HEK293 (cell line): ENCODE results near the gene LGI1.

ENCODE experiments used
- ZBTB7A ChIP-seq: fragments of 450-650 bp; formaldehyde crosslinking; IDR thresholded peaks from 2 replicates; pipeline ENCODE4 v1.5.1; 2016; ENCODE audit warnings: low read depth, missing biosample characterization, missing genetic modification characterization
- ZNF157 ChIP-seq: fragments of 450-650 bp; formaldehyde crosslinking; IDR thresholded peaks from 2 replicates; pipeline ENCODE4 v1.5.1; 2016; ENCODE audit warnings: missing biosample characterization, missing genetic modification characterization
- ZNF184 ChIP-seq: fragments of 450-650 bp; IDR thresholded peaks from 2 replicates; pipeline ENCODE4 v1.5.1; 2018; ENCODE audit warnings: missing biosample characterization, mild to moderate bottlenecking, missing genetic modification characterization
- ZNF214 ChIP-seq: fragments of 450-650 bp; formaldehyde crosslinking; IDR thresholded peaks from 2 replicates; pipeline ENCODE4 v1.5.1; 2017; ENCODE audit warnings: missing biosample characterization, mild to moderate bottlenecking, missing genetic modification characterization, borderline replicate concordance
- ZNF24 ChIP-seq: fragments of 450-650 bp; formaldehyde crosslinking; IDR thresholded peaks from 2 replicates; pipeline ENCODE4 v1.5.1; 2016; ENCODE audit warnings: missing biosample characterization, missing genetic modification characterization
- ZNF48 ChIP-seq: fragments of 450-650 bp; formaldehyde crosslinking; IDR thresholded peaks from 2 replicates; pipeline ENCODE4 v1.5.1; 2016; ENCODE audit warnings: missing biosample characterization, missing genetic modification characterization
- ZNF530 ChIP-seq: fragments of 450-650 bp; formaldehyde crosslinking; IDR thresholded peaks from 2 replicates; pipeline ENCODE4 v1.5.1; 2016; ENCODE audit warnings: low read depth, missing biosample characterization, missing genetic modification characterization
- ZNF785 ChIP-seq: fragments of 450-650 bp; formaldehyde crosslinking; IDR thresholded peaks from 2 replicates; pipeline ENCODE4 v1.5.1; 2016; ENCODE audit warnings: missing biosample characterization, missing genetic modification characterization
- TF ChIP-seq, protein P1 (sequence below): fragments of 450-650 bp; formaldehyde crosslinking; IDR thresholded peaks from 2 replicates; pipeline ENCODE4 v1.5.1; 2016; ENCODE audit warnings: missing biosample characterization, missing genetic modification characterization
- TF ChIP-seq, protein P2 (sequence below): fragments of 450-650 bp; formaldehyde crosslinking; IDR thresholded peaks from 2 replicates; pipeline ENCODE4 v1.5.1; 2016; ENCODE audit warnings: missing biosample characterization, missing genetic modification characterization
- TF ChIP-seq, protein P3 (sequence below): sonication (generic); formaldehyde crosslinking; IDR thresholded peaks from 2 replicates; pipeline ENCODE4 v1.8.1; 2022; ENCODE audit warnings: mild to moderate bottlenecking, moderate library complexity, missing genetic modification reagents
- TF ChIP-seq, protein P4 (sequence below): fragments of 450-650 bp; formaldehyde crosslinking; IDR thresholded peaks from 2 replicates; pipeline ENCODE4 v1.5.1; 2016; ENCODE audit warnings: missing biosample characterization, missing genetic modification characterization

DNA sequence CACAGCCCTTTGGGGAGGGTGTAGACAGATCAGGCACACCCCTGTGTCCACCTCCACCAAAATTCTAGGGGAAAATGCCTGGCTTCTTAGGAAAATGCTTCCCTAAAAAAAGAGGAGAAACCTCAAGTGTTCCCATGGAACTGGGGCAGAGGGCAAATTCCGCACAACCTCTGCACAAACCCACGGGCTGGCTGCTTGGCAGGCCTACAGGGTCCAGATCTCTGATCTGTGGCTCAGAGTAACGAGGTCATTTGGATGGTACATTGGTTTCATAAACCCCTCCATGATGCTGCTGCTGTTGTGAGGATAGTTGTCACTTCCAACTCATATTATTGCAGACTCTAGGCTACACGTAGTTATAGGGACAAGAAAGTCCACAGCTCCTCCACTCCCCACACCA is 16.0 kb downstream of the LGI1 start:
- TF ChIP-seq ZNF48 (tag by site-specific recombination) (no peak), ZNF530 (tag by site-specific recombination) (no peak), ZNF24 (tag by site-specific recombination) (no peak), ZNF157 (tag by site-specific recombination) (no peak), ZNF184 (tag by site-specific recombination) (no peak), ZBTB7A (tag by site-specific recombination) (no peak), ZNF214 (tag by site-specific recombination) (no peak), ZNF785 (no peak)
- TF ChIP-seq, protein P1, sequence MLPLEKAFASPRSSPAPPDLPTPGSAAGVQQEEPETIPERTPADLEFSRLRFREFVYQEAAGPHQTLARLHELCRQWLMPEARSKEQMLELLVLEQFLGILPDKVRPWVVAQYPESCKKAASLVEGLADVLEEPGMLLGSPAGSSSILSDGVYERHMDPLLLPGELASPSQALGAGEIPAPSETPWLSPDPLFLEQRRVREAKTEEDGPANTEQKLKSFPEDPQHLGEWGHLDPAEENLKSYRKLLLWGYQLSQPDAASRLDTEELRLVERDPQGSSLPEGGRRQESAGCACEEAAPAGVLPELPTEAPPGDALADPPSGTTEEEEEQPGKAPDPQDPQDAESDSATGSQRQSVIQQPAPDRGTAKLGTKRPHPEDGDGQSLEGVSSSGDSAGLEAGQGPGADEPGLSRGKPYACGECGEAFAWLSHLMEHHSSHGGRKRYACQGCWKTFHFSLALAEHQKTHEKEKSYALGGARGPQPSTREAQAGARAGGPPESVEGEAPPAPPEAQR (tag by site-specific recombination): no peak
- TF ChIP-seq, protein P2, sequence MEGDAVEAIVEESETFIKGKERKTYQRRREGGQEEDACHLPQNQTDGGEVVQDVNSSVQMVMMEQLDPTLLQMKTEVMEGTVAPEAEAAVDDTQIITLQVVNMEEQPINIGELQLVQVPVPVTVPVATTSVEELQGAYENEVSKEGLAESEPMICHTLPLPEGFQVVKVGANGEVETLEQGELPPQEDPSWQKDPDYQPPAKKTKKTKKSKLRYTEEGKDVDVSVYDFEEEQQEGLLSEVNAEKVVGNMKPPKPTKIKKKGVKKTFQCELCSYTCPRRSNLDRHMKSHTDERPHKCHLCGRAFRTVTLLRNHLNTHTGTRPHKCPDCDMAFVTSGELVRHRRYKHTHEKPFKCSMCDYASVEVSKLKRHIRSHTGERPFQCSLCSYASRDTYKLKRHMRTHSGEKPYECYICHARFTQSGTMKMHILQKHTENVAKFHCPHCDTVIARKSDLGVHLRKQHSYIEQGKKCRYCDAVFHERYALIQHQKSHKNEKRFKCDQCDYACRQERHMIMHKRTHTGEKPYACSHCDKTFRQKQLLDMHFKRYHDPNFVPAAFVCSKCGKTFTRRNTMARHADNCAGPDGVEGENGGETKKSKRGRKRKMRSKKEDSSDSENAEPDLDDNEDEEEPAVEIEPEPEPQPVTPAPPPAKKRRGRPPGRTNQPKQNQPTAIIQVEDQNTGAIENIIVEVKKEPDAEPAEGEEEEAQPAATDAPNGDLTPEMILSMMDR (tag by site-specific recombination): no peak
- TF ChIP-seq, protein P3, sequence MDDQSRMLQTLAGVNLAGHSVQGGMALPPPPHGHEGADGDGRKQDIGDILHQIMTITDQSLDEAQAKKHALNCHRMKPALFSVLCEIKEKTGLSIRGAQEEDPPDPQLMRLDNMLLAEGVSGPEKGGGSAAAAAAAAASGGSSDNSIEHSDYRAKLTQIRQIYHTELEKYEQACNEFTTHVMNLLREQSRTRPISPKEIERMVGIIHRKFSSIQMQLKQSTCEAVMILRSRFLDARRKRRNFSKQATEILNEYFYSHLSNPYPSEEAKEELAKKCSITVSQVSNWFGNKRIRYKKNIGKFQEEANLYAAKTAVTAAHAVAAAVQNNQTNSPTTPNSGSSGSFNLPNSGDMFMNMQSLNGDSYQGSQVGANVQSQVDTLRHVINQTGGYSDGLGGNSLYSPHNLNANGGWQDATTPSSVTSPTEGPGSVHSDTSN: no peak
- TF ChIP-seq, protein P4, sequence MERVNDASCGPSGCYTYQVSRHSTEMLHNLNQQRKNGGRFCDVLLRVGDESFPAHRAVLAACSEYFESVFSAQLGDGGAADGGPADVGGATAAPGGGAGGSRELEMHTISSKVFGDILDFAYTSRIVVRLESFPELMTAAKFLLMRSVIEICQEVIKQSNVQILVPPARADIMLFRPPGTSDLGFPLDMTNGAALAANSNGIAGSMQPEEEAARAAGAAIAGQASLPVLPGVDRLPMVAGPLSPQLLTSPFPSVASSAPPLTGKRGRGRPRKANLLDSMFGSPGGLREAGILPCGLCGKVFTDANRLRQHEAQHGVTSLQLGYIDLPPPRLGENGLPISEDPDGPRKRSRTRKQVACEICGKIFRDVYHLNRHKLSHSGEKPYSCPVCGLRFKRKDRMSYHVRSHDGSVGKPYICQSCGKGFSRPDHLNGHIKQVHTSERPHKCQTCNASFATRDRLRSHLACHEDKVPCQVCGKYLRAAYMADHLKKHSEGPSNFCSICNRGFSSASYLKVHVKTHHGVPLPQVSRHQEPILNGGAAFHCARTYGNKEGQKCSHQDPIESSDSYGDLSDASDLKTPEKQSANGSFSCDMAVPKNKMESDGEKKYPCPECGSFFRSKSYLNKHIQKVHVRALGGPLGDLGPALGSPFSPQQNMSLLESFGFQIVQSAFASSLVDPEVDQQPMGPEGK (tag by site-specific recombination): no peak
